GM13976 (cell line): ENCODE measurements around the gene QRICH1.
A peak's percentile ranks its signal among the peaks of the same experiment; 100 is the strongest.
"Not testable (repeated sequence)": the region's sequence is repeated elsewhere in the genome, so short reads cannot be mapped to it uniquely, and the experiment has no call there.

Experiments
- DNase-seq: peaks from one replicate; pipeline ENCODE4 v3.0.0; 2012; ENCODE audit warnings: low spot score
- CTCF ChIP-seq: IDR thresholded peaks from 2 replicates; pipeline ENCODE4 v1.5.1; 2012; ENCODE audit warnings: borderline replicate concordance, mild to moderate bottlenecking; ENCODE audit not compliant: insufficient read depth; ENCODE audit errors: extremely low read depth, missing control alignments, control extremely low read depth
- in situ Hi-C: fragments of 300-500 bp; cut with MboI; formaldehyde crosslinking; loops from one replicate; pipeline ENCODE4 v1.12.0; 2022; ENCODE audit warnings: low sequenced_read_pairs, mixed read lengths, inconsistent platforms; ENCODE audit not compliant: unreplicated experiment

The QRICH1 gene

GRCh38 chr3:49009396-49009795 lies 84.5 kb downstream of the QRICH1 start:
- TF ChIP-seq CTCF, result no peak
- in situ Hi-C loops, result no loop called here
- DNase-seq, result no peak

- in situ Hi-C loops, DNase-seq: not testable (repeated sequence)
Measured at GRCh38 chr3:49008627-49009026, 85.2 kb downstream of the QRICH1 start.

GRCh38 chr3:49007771-49008528 lies 85.9 kb downstream of the QRICH1 start:
- in situ Hi-C loops, result no loop called here
- peak; percentile 89 for DNase-seq

GRCh38 chr3:49007068-49007770 lies 86.7 kb downstream of the QRICH1 start, which contains the start of gene WDR6:
Gene WDR6 (plus strand): TSS chr3:49007391. CDS start chr3:49007432, 41 bp downstream.
- TF ChIP-seq CTCF, result peak; percentile 29
- in situ Hi-C loops, result no loop called here
- DNase-seq, result peak; percentile 98

More at GRCh38 chr3:49007771-49008528, 85.9 kb downstream of the QRICH1 start:
- no peak for TF ChIP-seq CTCF

- in situ Hi-C loops, result no loop called here
- no peak for TF ChIP-seq CTCF
- DNase-seq, result no peak
Measured at GRCh38 chr3:49006408-49007067, 87.3 kb downstream of the QRICH1 start.

- in situ Hi-C loops, result no loop called here
- DNase-seq, result no peak
- no peak for TF ChIP-seq CTCF
Measured at GRCh38 chr3:49005998-49006397, 87.9 kb downstream of the QRICH1 start.
